H9 (cell line): ENCODE results near the gene RGS13. TPM values are rescaled to one million over a fixed set of nuclear protein-coding genes. Genes with fewer than 3 reads are reported as not detected.

Experiments
- DNase-seq: peaks from one replicate; pipeline ENCODE4 v3.0.0-alpha.2; 2017
- H2AFZ ChIP-seq: one replicate; pipeline ENCODE4 v1.6.1; 2013; ENCODE audit warnings: mild to moderate bottlenecking, low read length, control low read depth, moderate library complexity
- H2AK5ac ChIP-seq: 2 replicates; pipeline ENCODE4 v1.6.1; 2013; ENCODE audit warnings: low read length, control low read depth, mixed read lengths; ENCODE audit not compliant: insufficient read length
- H2BK120ac ChIP-seq: one replicate; pipeline ENCODE4 v1.6.1; 2013; ENCODE audit warnings: low read depth, mild to moderate bottlenecking, low read length, control low read depth, inconsistent platforms; ENCODE audit not compliant: poor library complexity, severe bottlenecking
- H2BK12ac ChIP-seq: 2 replicates; pipeline ENCODE4 v1.6.1; 2013; ENCODE audit warnings: low read length, control low read depth, mixed read lengths, low read depth; ENCODE audit not compliant: insufficient read length
- H2BK15ac ChIP-seq: 2 replicates; pipeline ENCODE4 v1.6.1; 2013; ENCODE audit warnings: low read depth, low read length, control low read depth
- H2BK20ac ChIP-seq: one replicate; pipeline ENCODE4 v1.6.1; 2013; ENCODE audit warnings: low read depth, mild to moderate bottlenecking, low read length, control low read depth, inconsistent platforms; ENCODE audit not compliant: poor library complexity, severe bottlenecking
- H2BK5ac ChIP-seq: 2 replicates; pipeline ENCODE4 v1.6.1; 2013; ENCODE audit warnings: low read length, control low read depth, mixed read lengths; ENCODE audit not compliant: insufficient read length
- H3K14ac ChIP-seq: 2 replicates; pipeline ENCODE4 v1.6.1; 2013; ENCODE audit warnings: low read length, control low read depth; ENCODE audit not compliant: insufficient read depth
- H3K18ac ChIP-seq: 2 replicates; pipeline ENCODE4 v1.6.1; 2013; ENCODE audit warnings: low read depth, mild to moderate bottlenecking, mixed read lengths, low read length, control low read depth; ENCODE audit not compliant: insufficient read length
- H3K23ac ChIP-seq: 2 replicates; pipeline ENCODE4 v1.6.1; 2013; ENCODE audit warnings: low read length, control low read depth, mixed read lengths, low read depth; ENCODE audit not compliant: insufficient read length
- H3K23me2 ChIP-seq: 2 replicates; pipeline ENCODE4 v1.6.1; 2013; ENCODE audit warnings: low read depth, mild to moderate bottlenecking, mixed read lengths, low read length, control low read depth; ENCODE audit not compliant: insufficient read length, poor library complexity, severe bottlenecking
- H3K27ac ChIP-seq: 2 replicates; pipeline ENCODE4 v1.5.1; 2013; ENCODE audit warnings: low read length, control low read depth, mixed read lengths, low read depth; ENCODE audit not compliant: insufficient read length
- H3K27me3 ChIP-seq: 2 replicates; pipeline ENCODE4 v1.6.1; 2013; ENCODE audit warnings: low read length, control low read depth, inconsistent platforms; ENCODE audit not compliant: insufficient read depth
- H3K4ac ChIP-seq: 2 replicates; pipeline ENCODE4 v1.6.1; 2013; ENCODE audit warnings: low read depth, mild to moderate bottlenecking, control low read depth, inconsistent platforms, low read length, moderate library complexity
- H3K4me1 ChIP-seq: 2 replicates; pipeline ENCODE4 v1.6.1; 2013; ENCODE audit warnings: low read length, control low read depth, inconsistent platforms; ENCODE audit not compliant: insufficient read depth
- H3K4me2 ChIP-seq: 2 replicates; pipeline ENCODE4 v1.6.1; 2013; ENCODE audit warnings: low read length, control low read depth, mixed read lengths; ENCODE audit not compliant: insufficient read length, insufficient read depth
- H3K56ac ChIP-seq: 2 replicates; pipeline ENCODE4 v1.6.1; 2013; ENCODE audit warnings: low read depth, mild to moderate bottlenecking, mixed read lengths, low read length, control low read depth; ENCODE audit not compliant: insufficient read length
- H3K79me1 ChIP-seq: 2 replicates; pipeline ENCODE4 v1.6.1; 2013; ENCODE audit warnings: low read depth, mild to moderate bottlenecking, moderate library complexity, low read length, control low read depth, inconsistent platforms; ENCODE audit not compliant: insufficient read depth, poor library complexity, severe bottlenecking
- H3K79me2 ChIP-seq: 2 replicates; pipeline ENCODE4 v1.6.1; 2013; ENCODE audit warnings: low read length, control low read depth, inconsistent platforms; ENCODE audit not compliant: insufficient read depth
- H3K9ac ChIP-seq: 2 replicates; pipeline ENCODE4 v1.6.1; 2013; ENCODE audit warnings: low read length, control low read depth, mixed read lengths; ENCODE audit not compliant: insufficient read length; ENCODE audit errors: extremely low read depth
- H3K9me3 ChIP-seq: one replicate; pipeline ENCODE4 v1.6.1; 2013; ENCODE audit warnings: low read depth, low read length, inconsistent platforms; ENCODE audit not compliant: control insufficient read depth
- H3T11ph ChIP-seq: one replicate; pipeline ENCODE4 v1.6.1; 2013; ENCODE audit warnings: mild to moderate bottlenecking, low read length, control low read depth, inconsistent platforms
- H4K20me1 ChIP-seq: one replicate; pipeline ENCODE4 v1.6.1; 2013; ENCODE audit not compliant: control insufficient read depth, insufficient read length, insufficient read depth
- H4K5ac ChIP-seq: 2 replicates; pipeline ENCODE4 v1.6.1; 2013; ENCODE audit warnings: low read depth, mild to moderate bottlenecking, mixed read lengths, low read length, control low read depth; ENCODE audit not compliant: insufficient read length
- H4K8ac ChIP-seq: replicated peaks from 2 replicates; pipeline ENCODE4 v1.6.1; 2013; ENCODE audit warnings: low read length, control low read depth, mixed read lengths, low read depth; ENCODE audit not compliant: insufficient read length
- H4K91ac ChIP-seq: 2 replicates; pipeline ENCODE4 v1.6.1; 2013; ENCODE audit warnings: low read depth, mild to moderate bottlenecking, moderate library complexity, mixed read lengths, low read length, control low read depth; ENCODE audit not compliant: insufficient read length
- H3K27ac Mint-ChIP-seq, 3 experiments: 2 replicates in 2 of 3; 3 replicates in 1 of 3; pipeline ENCODE4 v1.8.0; 2020 to 2021; ENCODE audit warnings: mixed read lengths in 3 of 3, mild to moderate bottlenecking in 1 of 3, moderate library complexity in 1 of 3
- H3K27me3 Mint-ChIP-seq: 2 replicates; pipeline ENCODE4 v1.8.0; 2021; ENCODE audit warnings: low read depth, mild to moderate bottlenecking, moderate library complexity, mixed read lengths
- H3K36me3 Mint-ChIP-seq, 3 experiments: 2 replicates in 2 of 3; 3 replicates in 1 of 3; pipeline ENCODE4 v1.8.0; 2020 to 2021; ENCODE audit warnings: low read depth in 3 of 3, mixed read lengths in 3 of 3; ENCODE audit not compliant: insufficient read depth in 1 of 3
- H3K4me1 Mint-ChIP-seq, 2 experiments: 2 replicates each; pipeline ENCODE4 v1.8.0; 2020; ENCODE audit warnings: mixed read lengths in 2 of 2
- H3K4me3 Mint-ChIP-seq, 2 experiments: 2 replicates in 1 of 2; 3 replicates in 1 of 2; pipeline ENCODE4 v1.8.0; 2020 to 2021; ENCODE audit warnings: mild to moderate bottlenecking in 2 of 2, mixed read lengths in 2 of 2, moderate library complexity in 1 of 2
- H3K9me3 Mint-ChIP-seq, 2 experiments: 2 replicates in 1 of 2; 3 replicates in 1 of 2; pipeline ENCODE4 v1.8.0; 2020; ENCODE audit warnings: mild to moderate bottlenecking in 2 of 2, mixed read lengths in 2 of 2, moderate library complexity in 1 of 2
- CTCF ChIP-seq: fragments of 200-600 bp; sonication (generic); conservative IDR thresholded peaks from 3 replicates; pipeline ENCODE4 v1.8.0; 2021; ENCODE audit warnings: antibody characterized with exemption, mild to moderate bottlenecking
- whole genome bisulfite sequencing: extraction: QIAGEN DNeasy Blood & Tissue Kit; methylation state at CpG from one replicate; pipeline ENCODE4 v1.1.7; 2013; ENCODE audit warnings: missing lambda C conversion rate, low lambda C conversion rate, mixed read lengths; ENCODE audit not compliant: insufficient read length; ENCODE audit errors: extremely low coverage; 5-methylcytosine and 5-hydroxymethylcytosine counted together
- total RNA-seq: library from RNA; stranded (reverse); gene quantifications from 2 replicates; pipeline ENCODE4 v1.2.1, GENCODE V29; 2021

RGS13 gene
- total RNA-seq, 1 experiment from 2014 or later, result not detected

GRCh38 chr1:192658255-192658654, 22.3 kb downstream of the RGS13 start:
- Mint-ChIP-seq H3K4me3 (no peak overlapping the region), H3K36me3 (no peaks in the 10 kb centered on the region), H3K4me1 (no peaks in the 10 kb centered on the region), H3K9me3 (peaks cover 0 to 2% of the 10 kb centered on the region in 2 experiments; a peak in 1 of 5 replicates), H3K27me3 (no peaks in the 10 kb centered on the region), H3K27ac (no peak overlapping the region)
- Histone ChIP-seq H3K4me2 (no peak overlapping the region), H3K14ac (no peak overlapping the region), H4K8ac (no peak overlapping the region), H2BK20ac (no peak overlapping the region), H2BK15ac (no peak overlapping the region), H2AFZ (no peak overlapping the region), H3K23ac (no peak overlapping the region), H3K27me3 (no peaks in the 10 kb centered on the region), H3T11ph (no peak overlapping the region), H4K91ac (no peak overlapping the region), H4K20me1 (no peaks in the 10 kb centered on the region), H3K9ac (no peak overlapping the region), H3K4ac (no peak overlapping the region), H2BK5ac (no peak overlapping the region), H2BK120ac (no peak overlapping the region), H3K27ac (no peak overlapping the region), H2AK5ac (no peak overlapping the region), H3K79me1 (no peaks in the 10 kb centered on the region), H3K56ac (no peak overlapping the region), H4K5ac (no peak overlapping the region), H2BK12ac (no peak overlapping the region), H3K79me2 (no peaks in the 10 kb centered on the region), H3K18ac (no peak overlapping the region), H3K9me3 (no peaks in the 10 kb centered on the region), H3K4me1 (no peaks in the 10 kb centered on the region), H3K23me2 (no peaks in the 10 kb centered on the region)
- TF ChIP-seq CTCF, result no peak
- DNase-seq, result no peak
- no CpG with 5 or more reads among the region's 1 CpG for WGBS
